ENCODE measurements around the gene LRRC10B. TPM values are rescaled to one million over a fixed set of nuclear protein-coding genes. Genes with fewer than 3 reads are reported as not detected.

LRRC10B gene
- total and polyA plus RNA-seq, 7 experiments from 2014 or later = not detected

DNA sequence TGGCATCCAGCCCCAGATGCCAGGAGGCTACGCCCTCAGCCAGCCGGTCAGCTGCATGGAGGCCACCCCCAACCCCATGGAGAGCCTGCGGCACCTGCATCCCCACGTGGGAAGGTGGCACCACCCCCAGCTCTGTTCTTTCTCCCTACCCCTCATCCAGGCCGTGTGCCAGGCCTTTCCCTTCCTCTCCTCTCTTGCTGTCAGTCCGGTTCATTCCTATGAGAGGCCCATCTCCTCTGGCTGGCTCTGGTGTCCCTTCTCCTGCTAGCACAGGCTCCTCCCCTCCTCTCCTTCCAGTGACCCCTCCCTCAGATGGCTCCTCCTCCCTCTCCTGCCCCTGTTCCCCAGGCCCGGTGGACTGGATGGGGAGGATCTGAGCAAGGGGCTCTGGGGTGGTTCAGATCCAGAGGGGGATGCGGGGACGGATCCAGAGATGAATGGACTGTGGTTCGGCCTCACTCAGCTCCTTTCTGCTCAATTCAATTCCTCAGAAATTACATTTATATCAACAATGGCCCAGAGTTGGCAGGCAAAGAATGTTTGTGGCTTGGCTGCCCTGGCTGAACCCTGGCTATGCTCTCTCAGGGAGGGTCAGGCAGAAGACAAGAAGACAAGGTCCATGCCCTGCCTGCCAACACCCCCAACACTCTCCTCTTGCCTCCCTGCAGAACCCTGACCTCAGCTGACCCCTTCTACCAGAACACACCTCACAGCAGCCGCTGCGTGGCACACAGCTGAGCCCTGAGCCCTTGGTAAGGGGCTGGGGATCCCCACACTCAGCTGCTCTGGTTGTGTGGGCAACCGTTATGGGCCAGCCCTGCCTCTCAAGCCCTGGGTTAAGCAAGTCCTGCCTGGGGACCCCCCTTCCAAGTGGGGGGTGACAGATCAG is 18.5 kb upstream of the LRRC10B start:
- H3K4me3 Mint-ChIP-seq = no peak overlapping the region
- no peaks in the 10 kb centered on the region for H3K4me1 ChIP-seq (ENCODE audit: control insufficient read depth in 2 of 2, insufficient read depth in 2 of 2, low read length in 2 of 2)
- POLR2A ChIA-PET = no interaction called here
- intact Hi-C loops (cut with micrococcal nuclease) = no loop called here
- no peaks in the 10 kb centered on the region for H3K4me1 Mint-ChIP-seq
- no peak overlapping the region for H3K4me3 ChIP-seq (ENCODE audit: low read length)
- ATAC-seq (no peak), DNase-seq (no peak)
- no peak overlapping the region for H3K27ac Mint-ChIP-seq
- H3K36me3 ChIP-seq (ENCODE audit: control insufficient read depth in 2 of 3, insufficient read depth in 3 of 3, low read length in 3 of 3) = peaks cover 0 to 4% (median 0%) of the 10 kb centered on the region in 3 experiments
- peaks cover 0 to 6% (median 0%) of the 10 kb centered on the region in 5 donors for H3K27me3 Mint-ChIP-seq
- H3K36me3 Mint-ChIP-seq = peaks cover 0 to 22% (median 7%) of the 10 kb centered on the region in 5 donors
- H3K27ac ChIP-seq (ENCODE audit: low read depth, low read length) = no peak overlapping the region
- no peaks in the 10 kb centered on the region for H3K27me3 ChIP-seq (ENCODE audit: control insufficient read depth in 2 of 2, insufficient read depth in 2 of 2, low read length in 2 of 2)
- no peaks in the 10 kb centered on the region for H3K9me3 Mint-ChIP-seq
- H3K9me3 ChIP-seq (ENCODE audit: control insufficient read depth in 2 of 3, low read length in 3 of 3) = no peaks in the 10 kb centered on the region
- CTCF ChIA-PET = no interaction called here

DNA sequence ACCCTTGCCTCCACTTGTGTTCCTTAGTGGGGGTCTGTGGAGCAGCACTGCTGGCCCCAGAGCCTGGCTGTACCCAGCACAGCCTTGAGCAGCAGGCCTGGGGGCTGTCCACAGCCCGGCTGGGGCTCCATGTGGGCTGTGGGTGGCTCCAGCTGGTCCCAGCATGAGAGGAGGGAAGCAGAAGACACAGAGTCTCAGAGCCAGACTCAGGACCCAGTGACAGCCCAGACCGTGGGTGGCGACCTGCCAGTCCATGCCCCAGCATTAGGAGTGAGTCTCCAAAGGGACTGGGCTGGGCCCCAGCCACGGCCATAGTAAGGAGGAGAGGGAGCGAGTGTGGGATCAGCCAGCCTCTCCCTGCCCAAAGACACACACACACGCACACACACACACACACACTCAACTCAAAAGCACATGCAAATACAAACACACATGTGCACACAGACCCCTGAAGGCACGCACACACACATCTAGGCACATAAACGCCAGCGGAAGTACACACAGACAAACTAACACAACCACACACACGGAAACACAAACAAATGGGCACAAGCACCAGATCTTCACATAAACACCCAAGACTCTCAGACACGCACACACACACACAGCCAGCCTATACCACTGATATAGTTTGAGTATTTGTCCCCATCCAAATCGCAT is 16.7 kb upstream of the LRRC10B start:
- peaks cover 0 to 6% (median 0%) of the 10 kb centered on the region in 5 donors for H3K27me3 Mint-ChIP-seq
- Histone ChIP-seq H3K27ac (ENCODE audit: low read depth, low read length) (no peak overlapping the region), H3K9me3 (ENCODE audit: control insufficient read depth in 2 of 3, low read length in 3 of 3) (no peaks in the 10 kb centered on the region), H3K27me3 (ENCODE audit: control insufficient read depth in 2 of 2, insufficient read depth in 2 of 2, low read length in 2 of 2) (no peaks in the 10 kb centered on the region), H3K36me3 (ENCODE audit: control insufficient read depth in 2 of 3, insufficient read depth in 3 of 3, low read length in 3 of 3) (peaks cover 0 to 4% (median 0%) of the 10 kb centered on the region in 3 experiments), H3K4me1 (ENCODE audit: control insufficient read depth in 2 of 2, insufficient read depth in 2 of 2, low read length in 2 of 2) (no peaks in the 10 kb centered on the region), H3K4me3 (ENCODE audit: low read length) (no peak overlapping the region)
- no peak for ATAC-seq
- CTCF ChIA-PET = no interaction called here
- H3K36me3 Mint-ChIP-seq = peaks cover 0 to 13% (median 7%) of the 10 kb centered on the region in 5 donors
- H3K9me3 Mint-ChIP-seq = no peaks in the 10 kb centered on the region
- no peak overlapping the region for H3K27ac Mint-ChIP-seq
- intact Hi-C loops (cut with micrococcal nuclease) = no loop called here
- POLR2A ChIA-PET = no interaction called here
- no peak overlapping the region for H3K4me3 Mint-ChIP-seq
- H3K4me1 Mint-ChIP-seq = no peaks in the 10 kb centered on the region
- no peak for DNase-seq

DNA sequence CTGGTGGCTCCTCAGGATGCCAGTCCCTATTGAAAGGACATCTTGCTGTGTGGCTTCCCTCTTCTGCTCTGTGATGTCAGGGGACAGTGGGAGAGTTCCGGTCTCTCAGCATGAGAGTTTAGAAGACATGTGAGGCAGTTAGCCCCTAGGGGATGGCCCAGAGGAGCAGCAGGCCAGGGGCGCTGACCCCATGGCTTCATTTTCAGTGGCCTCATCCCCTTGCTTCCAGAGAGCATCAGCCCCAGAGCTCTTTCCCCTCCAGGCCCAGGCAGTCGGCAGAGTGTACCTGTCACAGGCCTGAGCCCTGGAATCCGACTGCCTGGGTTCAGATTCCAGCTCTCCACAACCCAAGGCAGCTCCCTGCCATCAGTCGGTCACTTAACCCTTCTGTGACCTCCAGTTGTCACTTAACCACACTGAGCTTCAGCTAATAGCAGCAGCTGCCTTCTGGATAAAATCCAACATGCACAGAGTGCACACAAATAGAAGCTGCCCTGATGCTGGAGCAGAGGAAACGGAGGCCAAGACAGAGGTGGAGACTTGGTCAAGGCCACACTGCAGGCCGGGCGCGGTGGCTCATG is 14.1 kb upstream of the LRRC10B start:
- Mint-ChIP-seq H3K36me3 (peaks cover 0 to 4% (median 0%) of the 10 kb centered on the region in 5 donors), H3K4me3 (no peak overlapping the region), H3K4me1 (no peaks in the 10 kb centered on the region), H3K9me3 (no peaks in the 10 kb centered on the region), H3K27me3 (peaks cover 0 to 6% (median 0%) of the 10 kb centered on the region in 5 donors), H3K27ac (no peak overlapping the region)
- DNase-seq = no peak
- ATAC-seq = no peak
- Histone ChIP-seq H3K36me3 (ENCODE audit: control insufficient read depth in 2 of 3, insufficient read depth in 3 of 3, low read length in 3 of 3) (no peaks in the 10 kb centered on the region), H3K9me3 (ENCODE audit: control insufficient read depth in 2 of 3, low read length in 3 of 3) (no peaks in the 10 kb centered on the region), H3K4me3 (ENCODE audit: low read length) (no peak overlapping the region), H3K4me1 (ENCODE audit: control insufficient read depth in 2 of 2, insufficient read depth in 2 of 2, low read length in 2 of 2) (no peaks in the 10 kb centered on the region), H3K27me3 (ENCODE audit: control insufficient read depth in 2 of 2, insufficient read depth in 2 of 2, low read length in 2 of 2) (no peaks in the 10 kb centered on the region), H3K27ac (ENCODE audit: low read depth, low read length) (no peak overlapping the region)
- intact Hi-C loops (cut with micrococcal nuclease) = no loop called here
- CTCF ChIA-PET = interaction anchor here (0.6 kb wide), 1 partner anchor 48 kb away, joined by 3 read pairs; no protein-coding TSS in a partner anchor
- POLR2A ChIA-PET = no interaction called here

DNA sequence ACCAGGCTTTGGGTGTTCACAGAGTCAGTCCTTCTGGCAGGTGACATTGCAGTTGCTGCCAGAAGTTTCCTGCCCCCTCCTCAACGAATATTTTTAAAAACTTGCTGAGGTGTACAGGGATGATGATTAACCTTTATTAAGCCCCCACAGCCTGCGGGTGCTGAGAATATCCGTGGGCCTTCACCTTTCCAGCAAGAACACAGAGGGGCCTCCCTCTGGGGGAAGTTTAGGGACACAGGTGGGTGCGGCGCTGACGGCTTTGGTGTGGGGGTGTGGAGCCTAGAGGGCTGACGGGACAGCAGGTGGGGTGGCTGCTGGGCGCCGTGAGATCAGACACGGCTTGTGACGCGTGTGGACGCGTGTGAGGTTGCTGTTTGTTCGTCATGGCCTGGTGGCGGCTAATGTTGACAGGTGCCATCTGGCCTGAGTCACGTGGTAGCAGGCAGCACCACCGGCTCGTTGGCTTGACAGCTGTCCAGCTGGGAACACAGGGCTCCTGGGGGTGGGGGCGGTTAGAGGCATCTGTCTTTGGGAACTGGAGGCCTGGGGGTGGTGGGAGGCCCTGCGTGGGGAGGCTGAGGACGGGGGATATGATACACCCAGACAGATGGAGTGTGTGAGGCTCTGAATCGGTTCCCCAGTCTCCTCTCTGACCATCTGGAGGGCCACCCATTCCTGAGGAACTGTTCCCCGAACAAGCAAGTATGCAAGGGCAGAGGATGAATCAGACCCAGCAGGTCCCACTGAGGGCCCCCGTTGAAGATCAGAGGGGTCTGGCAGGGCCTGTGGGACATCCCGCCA is 12.5 kb upstream of the LRRC10B start:
- Mint-ChIP-seq H3K4me1 (no peaks in the 10 kb centered on the region), H3K36me3 (peaks cover 0 to 4% (median 0%) of the 10 kb centered on the region in 5 donors), H3K9me3 (no peaks in the 10 kb centered on the region), H3K4me3 (no peak overlapping the region), H3K27me3 (peaks cover 0 to 4% (median 0%) of the 10 kb centered on the region in 5 donors), H3K27ac (no peak overlapping the region)
- H3K9me3 ChIP-seq (ENCODE audit: control insufficient read depth in 2 of 3, low read length in 3 of 3) = no peaks in the 10 kb centered on the region
- H3K27ac ChIP-seq (ENCODE audit: low read depth, low read length) = no peak overlapping the region
- intact Hi-C loops (cut with micrococcal nuclease) = no loop called here
- no peak for ATAC-seq
- H3K27me3 ChIP-seq (ENCODE audit: control insufficient read depth in 2 of 2, insufficient read depth in 2 of 2, low read length in 2 of 2) = no peaks in the 10 kb centered on the region
- no peaks in the 10 kb centered on the region for H3K4me1 ChIP-seq (ENCODE audit: control insufficient read depth in 2 of 2, insufficient read depth in 2 of 2, low read length in 2 of 2)
- H3K36me3 ChIP-seq (ENCODE audit: control insufficient read depth in 2 of 3, insufficient read depth in 3 of 3, low read length in 3 of 3) = no peaks in the 10 kb centered on the region
- no peak for DNase-seq
- POLR2A ChIA-PET = no interaction called here
- no peak overlapping the region for H3K4me3 ChIP-seq (ENCODE audit: low read length)
- CTCF ChIA-PET = interaction anchor here (0.6 kb wide), 1 partner anchor 13 kb away, joined by 4 read pairs; no protein-coding TSS in a partner anchor

DNA sequence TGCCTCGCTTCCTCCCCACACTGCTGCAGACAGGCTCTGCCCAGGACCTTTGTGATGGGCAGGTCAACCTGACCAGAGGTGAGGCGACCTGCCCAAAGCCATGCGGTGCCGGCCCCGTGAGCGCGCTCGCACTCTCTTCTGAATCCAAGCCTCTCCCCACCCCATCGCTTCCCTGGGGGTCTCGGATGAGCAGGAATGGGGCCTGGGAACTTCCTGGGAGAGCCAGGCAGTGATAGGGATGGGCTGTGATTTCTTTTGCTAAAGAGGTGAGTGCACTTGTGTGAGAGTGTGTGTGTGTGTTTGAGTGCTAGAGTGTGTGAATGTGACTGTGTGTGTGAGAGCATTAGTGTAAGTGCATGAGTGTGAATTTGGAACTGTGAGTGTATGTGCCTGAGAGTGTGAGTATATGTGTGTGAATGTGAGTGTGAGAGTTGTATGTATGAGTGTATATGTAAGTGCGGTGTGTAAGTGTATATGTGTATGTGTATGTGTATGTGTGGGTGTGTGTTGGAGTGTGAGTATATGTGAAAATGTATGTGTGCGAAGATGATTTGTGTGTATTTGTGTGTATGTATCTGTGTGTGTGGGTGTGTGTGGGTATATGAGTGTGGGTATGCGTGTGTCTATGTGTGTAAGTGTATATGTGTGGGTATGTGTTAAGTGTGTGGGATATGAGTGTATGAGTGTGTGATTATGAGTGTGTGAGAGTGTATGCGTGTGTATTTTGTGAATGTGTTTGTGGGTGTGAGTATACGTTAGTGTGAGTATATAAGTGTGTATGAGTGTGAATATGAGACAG is 11.7 kb upstream of the LRRC10B start:
- Histone ChIP-seq H3K9me3 (ENCODE audit: control insufficient read depth in 2 of 3, low read length in 3 of 3) (no peaks in the 10 kb centered on the region), H3K4me3 (ENCODE audit: low read length) (no peak overlapping the region), H3K4me1 (ENCODE audit: control insufficient read depth in 2 of 2, insufficient read depth in 2 of 2, low read length in 2 of 2) (no peaks in the 10 kb centered on the region), H3K36me3 (ENCODE audit: control insufficient read depth in 2 of 3, insufficient read depth in 3 of 3, low read length in 3 of 3) (no peaks in the 10 kb centered on the region), H3K27ac (ENCODE audit: low read depth, low read length) (no peak overlapping the region), H3K27me3 (ENCODE audit: control insufficient read depth in 2 of 2, insufficient read depth in 2 of 2, low read length in 2 of 2) (no peaks in the 10 kb centered on the region)
- no peak overlapping the region for H3K4me3 Mint-ChIP-seq
- ATAC-seq (no peak), DNase-seq (no peak)
- no peaks in the 10 kb centered on the region for H3K4me1 Mint-ChIP-seq
- H3K9me3 Mint-ChIP-seq = no peaks in the 10 kb centered on the region
- no peak overlapping the region for H3K27ac Mint-ChIP-seq
- peaks cover 0 to 4% (median 0%) of the 10 kb centered on the region in 5 donors for H3K36me3 Mint-ChIP-seq
- CTCF ChIA-PET = no interaction called here
- intact Hi-C loops (cut with micrococcal nuclease) = no loop called here
- POLR2A ChIA-PET = no interaction called here
- peaks cover 0 to 4% (median 0%) of the 10 kb centered on the region in 5 donors for H3K27me3 Mint-ChIP-seq

DNA sequence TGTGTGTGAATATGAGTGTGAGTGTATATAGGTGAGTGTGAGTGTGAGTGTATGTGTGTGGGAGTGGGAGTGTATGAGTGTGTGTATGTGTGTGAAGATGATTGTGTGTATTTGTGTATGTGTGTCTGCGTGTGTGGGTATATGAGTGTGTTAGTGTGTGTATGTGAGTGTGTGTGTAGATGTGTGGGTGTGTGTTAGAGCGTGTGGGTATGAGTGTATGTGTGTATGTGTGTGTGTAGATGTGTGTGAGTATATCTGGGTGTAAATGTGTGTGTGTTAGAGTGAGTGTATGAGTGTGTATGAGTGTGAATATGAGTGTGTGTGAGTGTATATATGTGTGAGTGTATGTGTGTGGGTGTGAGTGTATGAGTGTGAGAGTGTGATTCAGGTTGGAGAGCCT is 11.1 kb upstream of the LRRC10B start:
- H3K4me3 Mint-ChIP-seq = no peak overlapping the region
- intact Hi-C loops (cut with micrococcal nuclease) = no loop called here
- Histone ChIP-seq H3K27ac (ENCODE audit: low read depth, low read length) (no peak overlapping the region), H3K27me3 (ENCODE audit: control insufficient read depth in 2 of 2, insufficient read depth in 2 of 2, low read length in 2 of 2) (no peaks in the 10 kb centered on the region), H3K4me3 (ENCODE audit: low read length) (no peak overlapping the region), H3K4me1 (ENCODE audit: control insufficient read depth in 2 of 2, insufficient read depth in 2 of 2, low read length in 2 of 2) (no peaks in the 10 kb centered on the region), H3K36me3 (ENCODE audit: control insufficient read depth in 2 of 3, insufficient read depth in 3 of 3, low read length in 3 of 3) (no peaks in the 10 kb centered on the region), H3K9me3 (ENCODE audit: control insufficient read depth in 2 of 3, low read length in 3 of 3) (no peaks in the 10 kb centered on the region)
- no peaks in the 10 kb centered on the region for H3K36me3 Mint-ChIP-seq
- no peak overlapping the region for H3K27ac Mint-ChIP-seq
- DNase-seq (no peak), ATAC-seq (no peak)
- no peaks in the 10 kb centered on the region for H3K4me1 Mint-ChIP-seq
- CTCF ChIA-PET = no interaction called here
- H3K9me3 Mint-ChIP-seq = no peaks in the 10 kb centered on the region
- H3K27me3 Mint-ChIP-seq = no peaks in the 10 kb centered on the region
- POLR2A ChIA-PET = no interaction called here
